Measurements from ENCODE around the gene PDSS2.
"Not testable (repeated sequence)": the region's sequence is repeated elsewhere in the genome, so short reads cannot be mapped to it uniquely, and the experiment has no call there.

Gene PDSS2

GRCh38 chr6:107459283-107460082, at the start of gene PDSS2:
PDSS2 (minus strand) TSS chr6:107459564; CDS start chr6:107459285, 279 bp downstream.
- DNase-seq: peak; percentile 97

GRCh38 chr6:107506145-107506544, 46.8 kb upstream of the PDSS2 start:
- no peak for DNase-seq

- no peak for DNase-seq
Measured at GRCh38 chr6:107504270-107505026, 45.1 kb upstream of the PDSS2 start.

- DNase-seq: no peak
Measured at GRCh38 chr6:107496892-107497684, 37.7 kb upstream of the PDSS2 start.

- no peak for DNase-seq
Measured at GRCh38 chr6:107495971-107496370, 36.6 kb upstream of the PDSS2 start.

- no peak for DNase-seq
Measured at GRCh38 chr6:107495196-107495643, 35.9 kb upstream of the PDSS2 start.

- no peak for DNase-seq
Measured at GRCh38 chr6:107493158-107494057, 34.0 kb upstream of the PDSS2 start.

GRCh38 chr6:107491760-107492660, 32.6 kb upstream of the PDSS2 start:
- DNase-seq: no peak

- no peak for DNase-seq
Measured at GRCh38 chr6:107491138-107491609, 31.8 kb upstream of the PDSS2 start.

- DNase-seq: no peak
Measured at GRCh38 chr6:107490566-107491137, 31.3 kb upstream of the PDSS2 start.

GRCh38 chr6:107489636-107490565, 30.5 kb upstream of the PDSS2 start, which contains the start of gene SOBP:
SOBP (plus strand) TSS chr6:107490117; CDS start chr6:107490617, 500 bp downstream.
- peak; percentile 42 for DNase-seq

GRCh38 chr6:107488875-107489635, 29.7 kb upstream of the PDSS2 start:
- no peak for DNase-seq

GRCh38 chr6:107488174-107488874, 29.0 kb upstream of the PDSS2 start:
- no peak for DNase-seq

GRCh38 chr6:107485157-107485556, 25.8 kb upstream of the PDSS2 start:
- no peak for DNase-seq

- DNase-seq: no peak
Measured at GRCh38 chr6:107479089-107479690, 19.8 kb upstream of the PDSS2 start.

- not testable (repeated sequence) for DNase-seq
Measured at GRCh38 chr6:107475826-107476225, 16.5 kb upstream of the PDSS2 start.

GRCh38 chr6:107475360-107475759, 16.0 kb upstream of the PDSS2 start:
- not testable (repeated sequence) for DNase-seq

Data from CD4-positive, alpha-beta T cell treated with Interleukin-17A for 1 hour (primary cell).